Measurements from ENCODE around the gene TPCN2. TPM values are rescaled to one million over a fixed set of nuclear protein-coding genes. Genes with fewer than 3 reads are reported as not detected.

TPCN2 gene
- total RNA-seq, 1 donor, result 11.1 TPM

DNA sequence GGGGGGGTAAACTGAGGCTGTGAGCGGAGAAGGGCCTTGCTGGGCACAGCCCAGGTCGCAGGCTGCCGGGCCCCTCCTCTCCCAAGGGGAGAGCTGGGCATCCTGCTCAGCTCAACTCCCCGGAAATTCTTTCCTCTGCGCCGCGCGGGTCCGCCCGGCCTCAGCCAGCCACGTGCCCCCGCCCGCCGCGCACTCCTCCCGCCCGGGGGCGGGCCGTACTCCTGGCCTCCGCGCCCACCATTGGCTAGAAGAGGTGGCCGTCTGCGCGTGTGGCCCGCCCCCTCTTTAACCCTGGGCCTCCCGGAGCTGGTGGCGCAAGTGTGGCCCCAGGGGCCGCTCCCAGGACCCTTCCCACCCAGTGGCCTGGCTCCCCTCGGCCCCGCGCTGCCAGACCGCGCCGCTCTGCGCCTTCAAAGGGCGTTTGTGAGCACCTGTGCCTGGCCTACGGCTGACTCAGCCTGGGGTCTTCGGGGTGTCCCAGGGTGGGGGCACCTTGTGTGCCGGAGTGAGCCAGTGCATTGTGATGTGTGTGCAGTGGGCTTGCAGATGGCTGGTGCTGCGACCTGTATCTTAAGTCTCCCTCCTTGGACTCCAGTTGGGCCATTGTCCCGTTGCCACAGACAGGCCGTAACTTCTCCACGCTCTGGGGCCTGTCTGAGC is 37.6 kb upstream of the TPCN2 start:
- TF ChIP-seq, protein P1, sequence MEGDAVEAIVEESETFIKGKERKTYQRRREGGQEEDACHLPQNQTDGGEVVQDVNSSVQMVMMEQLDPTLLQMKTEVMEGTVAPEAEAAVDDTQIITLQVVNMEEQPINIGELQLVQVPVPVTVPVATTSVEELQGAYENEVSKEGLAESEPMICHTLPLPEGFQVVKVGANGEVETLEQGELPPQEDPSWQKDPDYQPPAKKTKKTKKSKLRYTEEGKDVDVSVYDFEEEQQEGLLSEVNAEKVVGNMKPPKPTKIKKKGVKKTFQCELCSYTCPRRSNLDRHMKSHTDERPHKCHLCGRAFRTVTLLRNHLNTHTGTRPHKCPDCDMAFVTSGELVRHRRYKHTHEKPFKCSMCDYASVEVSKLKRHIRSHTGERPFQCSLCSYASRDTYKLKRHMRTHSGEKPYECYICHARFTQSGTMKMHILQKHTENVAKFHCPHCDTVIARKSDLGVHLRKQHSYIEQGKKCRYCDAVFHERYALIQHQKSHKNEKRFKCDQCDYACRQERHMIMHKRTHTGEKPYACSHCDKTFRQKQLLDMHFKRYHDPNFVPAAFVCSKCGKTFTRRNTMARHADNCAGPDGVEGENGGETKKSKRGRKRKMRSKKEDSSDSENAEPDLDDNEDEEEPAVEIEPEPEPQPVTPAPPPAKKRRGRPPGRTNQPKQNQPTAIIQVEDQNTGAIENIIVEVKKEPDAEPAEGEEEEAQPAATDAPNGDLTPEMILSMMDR (IDR thresholded peaks at IDR 0.05; ENCODE audit: insufficient read depth, low read length), result no peak
- peak; percentile 77 for DNase-seq (ENCODE audit: low read depth)
- H3K4me3 ChIP-seq (ENCODE audit: low read depth, low read length), result peak overlapping the region; percentile 77

DNA sequence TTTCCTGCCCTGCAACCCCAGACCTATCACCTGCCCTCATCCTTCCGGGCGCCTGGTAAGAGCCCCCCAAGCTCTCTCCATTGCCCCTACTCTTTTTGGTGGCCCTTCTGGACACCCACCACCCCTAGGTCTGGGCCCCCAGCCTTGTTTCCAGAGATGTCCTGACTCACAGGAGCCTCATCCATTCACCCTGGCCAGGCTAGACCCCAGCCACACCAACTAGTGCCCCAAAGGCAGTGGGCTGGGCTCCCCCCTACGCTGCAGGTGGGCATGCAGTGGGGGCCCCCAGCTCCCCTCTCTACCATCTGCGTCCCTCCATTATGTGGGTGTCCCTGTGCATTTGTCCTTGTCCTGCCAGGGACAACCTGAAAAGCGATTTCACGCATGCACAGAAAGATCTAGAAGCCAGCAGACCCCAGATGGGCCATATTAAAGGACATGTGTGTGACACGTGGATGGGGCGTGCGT is 37.1 kb upstream of the TPCN2 start:
- H3K4me3 ChIP-seq (ENCODE audit: low read depth, low read length), result peak overlapping the region; percentile 77
- TF ChIP-seq, protein P1 (IDR thresholded peaks at IDR 0.05; ENCODE audit: insufficient read depth, low read length), result no peak
- no peak for DNase-seq (ENCODE audit: low read depth)

DNA sequence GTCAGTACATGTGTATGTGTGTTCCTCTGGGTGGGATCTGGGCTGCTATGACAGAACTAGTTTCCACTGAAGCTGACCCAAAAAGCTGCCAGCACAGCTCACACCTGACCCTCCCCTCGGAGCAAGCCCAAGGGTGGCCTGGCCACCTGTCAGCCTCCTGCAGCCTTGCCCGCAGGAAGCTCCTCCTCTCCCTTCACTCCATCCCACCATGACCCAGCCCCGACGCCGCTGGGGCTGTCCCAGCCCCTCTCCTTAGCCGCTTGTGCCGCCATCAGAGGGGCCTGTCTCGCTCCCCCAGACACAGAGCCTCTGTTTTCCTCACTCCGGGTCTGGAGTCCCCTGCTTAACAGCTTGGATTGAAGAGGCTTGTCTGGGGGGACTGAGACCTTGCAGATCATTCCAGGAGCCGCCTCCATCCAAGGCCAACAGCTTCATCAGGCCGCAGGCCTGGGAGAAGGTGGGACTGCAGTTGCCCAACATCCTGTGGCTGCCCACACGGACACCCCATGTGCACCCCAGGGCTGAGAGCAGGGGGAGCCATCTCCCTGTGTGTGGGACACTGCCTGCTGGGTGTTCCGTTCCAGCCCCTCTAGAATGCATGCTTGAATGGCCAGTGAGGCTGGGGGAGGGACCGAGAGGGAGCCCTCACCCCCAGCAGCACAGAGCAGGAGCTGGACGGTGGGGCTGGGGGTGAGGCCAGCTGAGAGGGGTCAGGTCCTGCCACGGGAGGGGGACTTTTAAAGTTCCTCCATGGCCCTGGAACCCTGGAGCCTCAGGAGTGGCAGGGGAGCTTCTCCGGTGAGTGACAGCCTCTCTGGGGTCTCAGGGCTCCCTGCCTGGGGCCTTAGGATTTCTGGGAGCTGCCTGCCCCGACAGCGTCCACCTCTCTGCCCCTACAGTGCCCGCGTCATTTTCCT is 36.4 kb upstream of the TPCN2 start:
- DNase-seq (ENCODE audit: low read depth), result peak; percentile 36
- H3K4me3 ChIP-seq (ENCODE audit: low read depth, low read length), result peak overlapping the region; percentile 77
- TF ChIP-seq, protein P1 (IDR thresholded peaks at IDR 0.05; ENCODE audit: insufficient read depth, low read length), result no peak

DNA sequence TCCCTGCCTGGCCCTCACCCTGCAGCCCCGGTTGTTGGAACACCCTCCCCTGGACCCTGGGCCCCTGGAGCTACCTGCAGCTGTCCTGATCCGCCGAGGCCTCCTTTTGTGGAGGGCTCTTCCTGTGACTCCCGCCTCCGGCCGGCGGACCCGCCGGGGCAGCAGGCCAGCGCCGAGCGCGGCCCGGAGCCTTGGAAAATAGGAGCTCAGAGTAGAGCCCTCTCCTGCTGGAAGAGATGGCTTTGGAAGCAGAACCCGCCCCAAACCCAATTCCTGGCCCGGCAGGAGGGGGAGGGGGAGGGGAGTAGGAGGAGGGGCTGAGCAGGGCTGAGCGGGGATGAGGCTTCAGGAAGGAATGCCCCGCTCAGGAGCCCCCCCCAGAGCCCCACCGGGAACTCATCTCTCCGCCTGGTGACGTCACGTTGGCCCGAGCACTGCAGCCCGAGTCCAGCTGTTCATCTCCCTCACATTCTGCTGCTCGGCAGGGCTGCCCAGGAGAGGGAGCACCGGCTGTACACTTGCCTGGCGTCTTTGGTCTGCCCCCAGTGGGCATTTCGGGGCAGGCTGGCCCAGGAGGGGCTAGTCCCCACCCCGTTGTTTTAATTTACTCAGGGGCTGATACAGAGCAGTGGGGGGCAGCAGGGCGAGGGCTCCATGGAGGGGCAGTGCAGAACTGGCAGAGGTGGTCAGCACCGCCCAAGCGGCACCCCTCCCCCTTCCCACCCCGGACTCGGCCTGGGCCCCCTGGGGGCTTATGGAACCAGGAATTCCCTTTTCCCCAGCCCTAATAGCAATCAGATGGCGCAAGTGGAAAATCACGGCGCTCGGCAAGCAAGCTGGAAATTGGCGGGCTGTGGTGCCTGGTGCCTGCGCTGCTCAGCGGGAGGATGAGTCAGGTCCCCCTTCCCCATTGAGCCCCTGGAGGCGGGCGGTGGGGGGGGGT is 35.5 kb upstream of the TPCN2 start, which contains the start of gene MRGPRF:
MRGPRF (minus strand) TSS at position 238 of the 943 bp plus-strand sequence. CDS start 3,345 bp downstream, outside the sequence.
- TF ChIP-seq, protein P1 (IDR thresholded peaks at IDR 0.05; ENCODE audit: insufficient read depth, low read length), result peak; percentile 84
- DNase-seq (ENCODE audit: low read depth), result peak; percentile 92
- peak within 1 kb of the TSS; percentile 77 for H3K4me3 ChIP-seq (ENCODE audit: low read depth, low read length)

DNA sequence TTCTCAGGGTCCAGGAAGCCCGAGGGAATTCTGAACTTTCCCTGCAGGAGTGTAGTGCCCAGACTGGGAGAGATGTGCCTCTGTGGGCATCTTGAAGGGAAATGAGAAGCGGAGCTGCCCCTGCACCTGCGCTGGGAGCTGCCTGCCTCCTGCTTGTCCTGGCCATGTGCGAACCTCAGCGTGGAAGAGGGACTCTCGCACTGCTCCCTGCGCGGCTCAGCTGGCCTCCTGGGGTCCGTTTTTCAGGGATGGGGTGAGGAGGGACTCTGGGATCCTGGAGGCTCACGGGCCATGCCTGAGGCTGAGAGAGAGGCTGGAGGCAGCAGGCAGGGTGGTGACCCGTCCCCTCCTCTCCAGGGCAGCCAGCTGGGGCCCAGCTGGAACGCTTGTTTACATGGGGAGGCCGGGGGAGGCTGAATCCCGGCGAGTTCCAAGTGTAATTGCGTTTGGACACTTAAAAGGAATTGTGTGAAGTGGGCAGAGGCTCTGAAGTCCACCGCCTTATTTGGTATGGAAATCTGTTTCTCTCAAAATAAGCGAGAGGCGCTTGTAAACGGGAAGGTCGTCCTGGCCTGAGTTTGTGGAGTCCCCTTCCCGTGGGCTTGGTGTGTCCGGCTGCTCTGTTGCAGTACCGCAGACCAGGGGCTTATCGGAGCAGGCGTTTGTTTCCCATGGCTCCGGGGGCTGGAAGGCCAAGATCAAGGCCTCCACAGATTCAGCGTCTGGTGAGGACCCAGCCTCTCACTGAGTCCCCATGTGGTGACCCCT is 34.5 kb upstream of the TPCN2 start:
- no peak for DNase-seq (ENCODE audit: low read depth)
- TF ChIP-seq, protein P1 (IDR thresholded peaks at IDR 0.05; ENCODE audit: insufficient read depth, low read length), result no peak
- no peak overlapping the region for H3K4me3 ChIP-seq (ENCODE audit: low read depth, low read length)

All from fibroblast of the aortic adventitia (primary cell).